HG03442 (cell line): ENCODE measurements around the gene TAC3.

Experiments used
- ATAC-seq: cut with Tn5 transposase; IDR thresholded peaks from one replicate; pipeline ENCODE4 v1.9.1; 2021; ENCODE audit warnings: mild to moderate bottlenecking, moderate library complexity; ENCODE audit not compliant: unreplicated experiment

The TAC3 gene

GRCh38 chr12:57006809-57007475 is 9.4 kb downstream of the TAC3 start:
- ATAC-seq = no peak

GRCh38 chr12:57005980-57006808 is 10.1 kb downstream of the TAC3 start, which contains the start of gene ZBTB39:
ZBTB39 (minus strand) TSS chr12:57006546; CDS start chr12:57004917, 1,629 bp downstream.
- peak; percentile 59 for ATAC-seq

GRCh38 chr12:57004651-57005050 is 11.7 kb downstream of the TAC3 start:
- no peak for ATAC-seq

GRCh38 chr12:57003395-57003794 is 12.9 kb downstream of the TAC3 start:
- no peak for ATAC-seq

GRCh38 chr12:57001448-57001906 is 14.9 kb downstream of the TAC3 start:
- no peak for ATAC-seq

- no peak for ATAC-seq
Observed at GRCh38 chr12:57000393-57000792, 15.9 kb downstream of the TAC3 start.

GRCh38 chr12:56999456-56999855 is 16.9 kb downstream of the TAC3 start:
- ATAC-seq = no peak

- ATAC-seq = peak; percentile 63
Observed at GRCh38 chr12:56998981-56999380, 17.3 kb downstream of the TAC3 start.

GRCh38 chr12:56998316-56998715 is 18.0 kb downstream of the TAC3 start:
- ATAC-seq = no peak

GRCh38 chr12:56996793-56997545 is 19.4 kb downstream of the TAC3 start:
- no peak for ATAC-seq

GRCh38 chr12:56995930-56996496 is 20.3 kb downstream of the TAC3 start:
- ATAC-seq = no peak

GRCh38 chr12:56995201-56995929 is 21.0 kb downstream of the TAC3 start:
- no peak for ATAC-seq

GRCh38 chr12:56994231-56994746 is 22.0 kb downstream of the TAC3 start:
- no peak for ATAC-seq

- no peak for ATAC-seq
Observed at GRCh38 chr12:56993346-56993745, 23.0 kb downstream of the TAC3 start.

- ATAC-seq = no peak
Observed at GRCh38 chr12:56991319-56992246, 24.7 kb downstream of the TAC3 start.

- no peak for ATAC-seq
Observed at GRCh38 chr12:56990648-56991318, 25.5 kb downstream of the TAC3 start.

GRCh38 chr12:56989861-56990610 is 26.3 kb downstream of the TAC3 start:
- no peak for ATAC-seq
